HepG2 (cell line): ENCODE measurements around the gene GPX5. TPM values are rescaled to one million over a fixed set of nuclear protein-coding genes. Genes with fewer than 3 reads are reported as not detected.
A peak's percentile ranks its signal among the peaks of the same experiment; 100 is the strongest.

Experiments
- ATAC-seq: fragments of 200-7000 bp; cut with Tn5 transposase; 3 replicates; pipeline ENCODE4 v1.9.1; 2020; ENCODE audit warnings: mild to moderate bottlenecking, moderate library complexity
- BruUV-seq: library from RNA; stranded (reverse); fragments of 400-500 nt; replicated peaks from 2 replicates; lab custom pipeline; 2021; lab: Mats Ljungman, UMichigan
- CTCF ChIA-PET: fragments of 300-600 bp; formaldehyde crosslinking; extraction: SDS; loops from one replicate; lab custom pipeline; 2021; ENCODE audit warnings: low total read pairs, inconsistent platforms, low intra/inter-chr PET ratio; lab: Yijun Ruan, JAX
- POLR2A ChIA-PET: fragments of 350-600 bp; sonication (Branson Sonifier 250); formaldehyde crosslinking; loops from one replicate; lab custom pipeline; 2020; ENCODE audit warnings: antibody characterized with exemption, inconsistent platforms; lab: Yijun Ruan, JAX
- DNase-seq: peaks from one replicate; pipeline ENCODE4 v3.0.0-alpha.2; 2015; ENCODE audit warnings: low spot score
- FAIRE-seq: peaks from 3 replicates; lab custom pipeline; 2011; peaks lifted over from hg19 to GRCh38; lab: Jason Lieb, UNC
- H2AFZ ChIP-seq: one replicate; pipeline ENCODE4 v1.6.1; 2011; ENCODE audit warnings: low read length, inconsistent platforms
- H3K27ac ChIP-seq: fragments of 300-600 bp; 3 replicates; pipeline ENCODE4 v1.8.0; 2011; ENCODE audit warnings: mixed run types, mild to moderate bottlenecking, mixed read lengths, low read length, inconsistent platforms; ENCODE audit not compliant: insufficient read depth; ENCODE audit errors: extremely low read length
- H3K27me3 ChIP-seq, 2 experiments: fragments of 200-600 bp in 1 of 2; 2 replicates in 1 of 2; 3 replicates in 1 of 2; pipeline versions ENCODE4 v1.6.0 to v1.8.0; 2011; ENCODE audit warnings: low read length in 2 of 2, mild to moderate bottlenecking in 2 of 2, moderate library complexity in 2 of 2, inconsistent platforms in 1 of 2; ENCODE audit not compliant: insufficient read depth in 2 of 2, control insufficient read depth in 1 of 2
- H3K36me3 ChIP-seq, 2 experiments: fragments of 200-600 bp in 1 of 2; replicated peaks in 1 of 2; 2 replicates in 1 of 2; 3 replicates in 1 of 2; pipeline versions ENCODE4 v1.5.1 to v1.8.0; 2011; ENCODE audit warnings: low read length in 2 of 2, inconsistent platforms in 1 of 2; ENCODE audit not compliant: insufficient read depth in 2 of 2, control insufficient read depth in 1 of 2
- H3K4me1 ChIP-seq: 2 replicates; pipeline ENCODE4 v1.5.1; 2012; ENCODE audit warnings: low read length, inconsistent platforms; ENCODE audit not compliant: insufficient read depth
- H3K4me2 ChIP-seq: 2 replicates; pipeline ENCODE4 v1.6.0; 2011; ENCODE audit warnings: low read depth, low read length, inconsistent platforms
- H3K4me3 ChIP-seq, 3 experiments: fragments of 200-600 bp in 1 of 3; sonication (generic), shearing (Covaris generic) in 1 of 3; replicated peaks in 1 of 3; 2 replicates each; pipeline ENCODE4 v1.5.1; 2011 to 2016; ENCODE audit warnings: low read length in 3 of 3, inconsistent platforms in 2 of 3, low read depth in 2 of 3, mild to moderate bottlenecking in 2 of 3, control low read depth in 1 of 3, mixed read lengths in 1 of 3; ENCODE audit not compliant: insufficient read depth in 1 of 3
- H3K79me2 ChIP-seq: one replicate; pipeline ENCODE4 v1.6.1; 2011; ENCODE audit warnings: low read length, inconsistent platforms; ENCODE audit not compliant: insufficient read depth
- H3K9ac ChIP-seq: 2 replicates; pipeline ENCODE4 v1.6.0; 2011; ENCODE audit warnings: mild to moderate bottlenecking, low read depth, low read length, inconsistent platforms; ENCODE audit not compliant: insufficient read depth
- H3K9me3 ChIP-seq: 2 replicates; pipeline ENCODE4 v1.5.1; 2012; ENCODE audit warnings: mild to moderate bottlenecking, low read length
- H4K20me1 ChIP-seq: 2 replicates; pipeline ENCODE4 v1.6.0; 2011; ENCODE audit warnings: inconsistent platforms, mild to moderate bottlenecking, low read length, moderate library complexity; ENCODE audit not compliant: insufficient read depth
- ERF ChIP-seq: IDR thresholded peaks from 2 replicates; pipeline ENCODE4 v1.6.1; 2018; ENCODE audit warnings: missing biosample characterization, missing genetic modification reagents
- FOXP1 ChIP-seq, 2 experiments: fragments of 450-650 bp in 1 of 2; IDR thresholded peaks; 2 replicates each; pipeline ENCODE4 v1.6.1; 2017 to 2018; ENCODE audit warnings: antibody characterized with exemption in 1 of 2
- NFKBIZ ChIP-seq: IDR thresholded peaks from 2 replicates; pipeline ENCODE4 v1.6.1; 2018; ENCODE audit warnings: missing genetic modification reagents, missing compliant biosample characterization
- ZNF282 ChIP-seq: fragments of 450-650 bp; IDR thresholded peaks from 2 replicates; pipeline ENCODE4 v1.6.1; 2018; ENCODE audit not compliant: partially characterized antibody
- WGBS: methylation state at CpG from one replicate; pipeline ENCODE4 v1.1.6; 2017; ENCODE audit warnings: low lambda C conversion rate; 5-methylcytosine and 5-hydroxymethylcytosine counted together
- in situ Hi-C: cut with HindIII; loops from 2 replicates; pipeline ENCODE4 v1.10.0; 2017; ENCODE audit warnings: low pct_unique_long_range_greater_than_20kb; ENCODE audit not compliant: extremely low pct_ligation_motif_present
- intact Hi-C: fragments of 100-400 bp; cut with micrococcal nuclease; formaldehyde crosslinking; loops from one replicate; pipeline ENCODE4 v1.10.0; 2022; ENCODE audit not compliant: unreplicated experiment
- polyA plus RNA-seq, 8 experiments: library from polyadenylated mRNA; depleted of rRNA in 3 of 8; stranded (reverse) in 7 of 8; unstranded in 1 of 8; fragments of >200 nt; fragmentation: Illumina TruSeq in 4 of 8; extraction: Trizol in 4 of 8; gene quantifications; 2 replicates each; pipeline versions ENCODE4 v1.2.1 to v1.2.3, GENCODE V29; 2011 to 2016; ENCODE audit warnings: low read depth in 4 of 8, missing spikeins in 1 of 8, mixed read lengths in 1 of 8; ENCODE audit not compliant: insufficient read depth in 1 of 8
- total RNA-seq, 5 experiments: library from RNA; depleted of rRNA; stranded (reverse); fragments of >200 nt; fragmentation: Illumina TruSeq; extraction: Trizol; gene quantifications; 2 replicates each; pipeline ENCODE4 v1.2.3, GENCODE V29; 2016; ENCODE audit warnings: low read depth in 1 of 5
- TF ChIP-seq, protein P1 (sequence below): sonication (generic); formaldehyde crosslinking; IDR thresholded peaks from 2 replicates; pipeline ENCODE4 v1.4.0; 2020; ENCODE audit warnings: missing genetic modification reagents
- TF ChIP-seq, protein P2 (sequence below): sonication (generic); formaldehyde crosslinking; IDR thresholded peaks from 2 replicates; pipeline ENCODE4 v1.5.0; 2020; ENCODE audit warnings: missing genetic modification reagents
- TF ChIP-seq, protein P3 (sequence below): sonication (generic); formaldehyde crosslinking; IDR thresholded peaks from 2 replicates; pipeline ENCODE4 v1.5.0; 2020; ENCODE audit warnings: missing genetic modification reagents
- TF ChIP-seq, protein P4 (sequence below): sonication (generic); formaldehyde crosslinking; IDR thresholded peaks from 2 replicates; pipeline ENCODE4 v1.4.0; 2020; ENCODE audit warnings: mild to moderate bottlenecking, missing genetic modification reagents, borderline replicate concordance

Gene GPX5
- total and polyA plus RNA-seq, 2 of the 13 experiments (the other 11 are each of a cell fraction or from before 2014, with no cell fraction given) = not detected

DNA sequence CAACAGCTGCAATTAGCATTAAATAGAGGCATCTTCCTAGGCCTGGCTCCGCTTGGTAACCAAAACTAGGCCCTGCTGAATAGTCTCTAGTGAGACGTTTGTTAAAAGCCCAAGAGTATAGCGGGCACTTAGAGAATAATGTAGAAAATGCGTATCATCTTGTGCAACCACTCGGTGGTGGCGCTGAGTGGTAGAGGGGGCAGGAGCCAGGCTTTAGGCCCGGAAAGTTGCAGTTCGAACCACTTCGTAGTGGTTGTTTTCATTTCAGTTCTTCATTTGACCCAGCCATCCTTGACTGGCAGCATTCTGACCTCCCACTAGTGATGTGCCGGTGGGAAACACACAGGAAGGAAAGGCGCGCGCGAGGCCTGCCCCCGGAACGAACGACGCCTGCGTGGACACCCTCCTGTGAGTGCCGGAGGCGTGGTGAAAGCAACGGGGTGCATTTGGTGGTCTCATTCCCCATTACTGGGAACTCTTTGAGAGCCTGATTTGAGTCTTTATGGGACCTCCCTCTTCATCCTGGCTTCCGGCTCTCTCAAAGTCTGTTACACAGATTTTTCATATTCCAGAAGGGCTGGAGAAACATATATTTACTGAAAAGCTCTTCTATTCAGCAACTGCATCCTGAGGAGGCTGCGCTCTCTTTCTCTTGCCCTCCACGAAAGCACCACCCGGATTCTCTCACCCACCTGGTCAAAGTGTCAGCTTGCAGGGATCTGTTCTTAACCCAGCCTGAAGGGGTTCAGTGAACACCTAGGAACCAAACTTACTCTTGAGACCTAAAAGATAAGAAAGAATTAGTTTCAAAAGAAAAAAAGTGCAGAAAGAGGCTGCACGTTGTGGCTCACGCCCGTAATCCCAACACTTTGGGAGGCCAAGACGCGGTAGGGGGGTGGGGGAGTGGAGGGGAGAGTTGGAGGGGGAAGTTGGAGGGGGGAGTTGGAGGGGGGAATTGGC, 18.2 kb downstream of the GPX5 start:
- 71% methylated on average over 31 of the region's 31 CpGs for WGBS
- ATAC-seq (peak; percentile 42), DNase-seq (no peak), FAIRE-seq (no peak)
- Histone ChIP-seq H3K27me3 (no peaks in the 10 kb centered on the region; a peak in 2 of 5 replicates), H3K4me2 (peak overlapping the region; percentile 99), H3K9ac (no peak overlapping the region; the same call in 1 of the 2 replicates), H3K27ac (no peak overlapping the region), H2AFZ (peak overlapping the region; percentile 22), H3K4me3 (peak overlapping the region; percentile 53 to 76 (median 64)), H3K9me3 (no peaks in the 10 kb centered on the region), H3K36me3 (no peaks in the 10 kb centered on the region), H3K4me1 (peaks cover 22% of the 10 kb centered on the region), H3K79me2 (no peaks in the 10 kb centered on the region), H4K20me1 (no peaks in the 10 kb centered on the region)
- ChIA-PET CTCF (interaction anchor here (1.5 kb wide), 1 partner anchor 144 kb away, joined by 4 read pairs; the partner anchor contains the start of gene ZSCAN12), POLR2A (interaction anchor here (1.9 kb wide), 1 partner anchor 43 kb away, joined by 7 read pairs; a partner anchor contains a TSS)
- BruUV-seq = no TSS peak
- in situ Hi-C loops = no loop called here
- intact Hi-C loops = loop anchor here (1.0 to 5.0 kb wide), 5 partner anchors 43 to 163 kb away; partner anchors contain the start of gene ZSCAN12
- TF ChIP-seq ZNF282 (no peak), ERF (CRISPR knock-in tag) (no peak), NFKBIZ (no peak), FOXP1 (IDR thresholded peaks at IDR 0.05) (no peak), FOXP1 (CRISPR knock-in tag; IDR thresholded peaks at IDR 0.05) (no peak)
- TF ChIP-seq, protein P1, sequence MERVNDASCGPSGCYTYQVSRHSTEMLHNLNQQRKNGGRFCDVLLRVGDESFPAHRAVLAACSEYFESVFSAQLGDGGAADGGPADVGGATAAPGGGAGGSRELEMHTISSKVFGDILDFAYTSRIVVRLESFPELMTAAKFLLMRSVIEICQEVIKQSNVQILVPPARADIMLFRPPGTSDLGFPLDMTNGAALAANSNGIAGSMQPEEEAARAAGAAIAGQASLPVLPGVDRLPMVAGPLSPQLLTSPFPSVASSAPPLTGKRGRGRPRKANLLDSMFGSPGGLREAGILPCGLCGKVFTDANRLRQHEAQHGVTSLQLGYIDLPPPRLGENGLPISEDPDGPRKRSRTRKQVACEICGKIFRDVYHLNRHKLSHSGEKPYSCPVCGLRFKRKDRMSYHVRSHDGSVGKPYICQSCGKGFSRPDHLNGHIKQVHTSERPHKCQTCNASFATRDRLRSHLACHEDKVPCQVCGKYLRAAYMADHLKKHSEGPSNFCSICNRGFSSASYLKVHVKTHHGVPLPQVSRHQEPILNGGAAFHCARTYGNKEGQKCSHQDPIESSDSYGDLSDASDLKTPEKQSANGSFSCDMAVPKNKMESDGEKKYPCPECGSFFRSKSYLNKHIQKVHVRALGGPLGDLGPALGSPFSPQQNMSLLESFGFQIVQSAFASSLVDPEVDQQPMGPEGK (CRISPR knock-in tag) = no peak
- TF ChIP-seq, protein P2, sequence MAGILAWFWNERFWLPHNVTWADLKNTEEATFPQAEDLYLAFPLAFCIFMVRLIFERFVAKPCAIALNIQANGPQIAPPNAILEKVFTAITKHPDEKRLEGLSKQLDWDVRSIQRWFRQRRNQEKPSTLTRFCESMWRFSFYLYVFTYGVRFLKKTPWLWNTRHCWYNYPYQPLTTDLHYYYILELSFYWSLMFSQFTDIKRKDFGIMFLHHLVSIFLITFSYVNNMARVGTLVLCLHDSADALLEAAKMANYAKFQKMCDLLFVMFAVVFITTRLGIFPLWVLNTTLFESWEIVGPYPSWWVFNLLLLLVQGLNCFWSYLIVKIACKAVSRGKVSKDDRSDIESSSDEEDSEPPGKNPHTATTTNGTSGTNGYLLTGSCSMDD (CRISPR knock-in tag) = no peak
- TF ChIP-seq, protein P3, sequence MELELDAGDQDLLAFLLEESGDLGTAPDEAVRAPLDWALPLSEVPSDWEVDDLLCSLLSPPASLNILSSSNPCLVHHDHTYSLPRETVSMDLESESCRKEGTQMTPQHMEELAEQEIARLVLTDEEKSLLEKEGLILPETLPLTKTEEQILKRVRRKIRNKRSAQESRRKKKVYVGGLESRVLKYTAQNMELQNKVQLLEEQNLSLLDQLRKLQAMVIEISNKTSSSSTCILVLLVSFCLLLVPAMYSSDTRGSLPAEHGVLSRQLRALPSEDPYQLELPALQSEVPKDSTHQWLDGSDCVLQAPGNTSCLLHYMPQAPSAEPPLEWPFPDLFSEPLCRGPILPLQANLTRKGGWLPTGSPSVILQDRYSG (CRISPR knock-in tag) = no peak
- TF ChIP-seq, protein P4, sequence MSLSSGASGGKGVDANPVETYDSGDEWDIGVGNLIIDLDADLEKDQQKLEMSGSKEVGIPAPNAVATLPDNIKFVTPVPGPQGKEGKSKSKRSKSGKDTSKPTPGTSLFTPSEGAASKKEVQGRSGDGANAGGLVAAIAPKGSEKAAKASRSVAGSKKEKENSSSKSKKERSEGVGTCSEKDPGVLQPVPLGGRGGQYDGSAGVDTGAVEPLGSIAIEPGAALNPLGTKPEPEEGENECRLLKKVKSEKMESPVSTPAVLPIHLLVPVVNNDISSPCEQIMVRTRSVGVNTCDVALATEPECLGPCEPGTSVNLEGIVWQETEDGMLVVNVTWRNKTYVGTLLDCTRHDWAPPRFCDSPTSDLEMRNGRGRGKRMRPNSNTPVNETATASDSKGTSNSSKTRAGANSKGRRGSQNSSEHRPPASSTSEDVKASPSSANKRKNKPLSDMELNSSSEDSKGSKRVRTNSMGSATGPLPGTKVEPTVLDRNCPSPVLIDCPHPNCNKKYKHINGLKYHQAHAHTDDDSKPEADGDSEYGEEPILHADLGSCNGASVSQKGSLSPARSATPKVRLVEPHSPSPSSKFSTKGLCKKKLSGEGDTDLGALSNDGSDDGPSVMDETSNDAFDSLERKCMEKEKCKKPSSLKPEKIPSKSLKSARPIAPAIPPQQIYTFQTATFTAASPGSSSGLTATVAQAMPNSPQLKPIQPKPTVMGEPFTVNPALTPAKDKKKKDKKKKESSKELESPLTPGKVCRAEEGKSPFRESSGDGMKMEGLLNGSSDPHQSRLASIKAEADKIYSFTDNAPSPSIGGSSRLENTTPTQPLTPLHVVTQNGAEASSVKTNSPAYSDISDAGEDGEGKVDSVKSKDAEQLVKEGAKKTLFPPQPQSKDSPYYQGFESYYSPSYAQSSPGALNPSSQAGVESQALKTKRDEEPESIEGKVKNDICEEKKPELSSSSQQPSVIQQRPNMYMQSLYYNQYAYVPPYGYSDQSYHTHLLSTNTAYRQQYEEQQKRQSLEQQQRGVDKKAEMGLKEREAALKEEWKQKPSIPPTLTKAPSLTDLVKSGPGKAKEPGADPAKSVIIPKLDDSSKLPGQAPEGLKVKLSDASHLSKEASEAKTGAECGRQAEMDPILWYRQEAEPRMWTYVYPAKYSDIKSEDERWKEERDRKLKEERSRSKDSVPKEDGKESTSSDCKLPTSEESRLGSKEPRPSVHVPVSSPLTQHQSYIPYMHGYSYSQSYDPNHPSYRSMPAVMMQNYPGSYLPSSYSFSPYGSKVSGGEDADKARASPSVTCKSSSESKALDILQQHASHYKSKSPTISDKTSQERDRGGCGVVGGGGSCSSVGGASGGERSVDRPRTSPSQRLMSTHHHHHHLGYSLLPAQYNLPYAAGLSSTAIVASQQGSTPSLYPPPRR (CRISPR knock-in tag) = no peak
